Measurements from ENCODE around the gene PDE8A.

- TF ChIP-seq, protein P1, sequence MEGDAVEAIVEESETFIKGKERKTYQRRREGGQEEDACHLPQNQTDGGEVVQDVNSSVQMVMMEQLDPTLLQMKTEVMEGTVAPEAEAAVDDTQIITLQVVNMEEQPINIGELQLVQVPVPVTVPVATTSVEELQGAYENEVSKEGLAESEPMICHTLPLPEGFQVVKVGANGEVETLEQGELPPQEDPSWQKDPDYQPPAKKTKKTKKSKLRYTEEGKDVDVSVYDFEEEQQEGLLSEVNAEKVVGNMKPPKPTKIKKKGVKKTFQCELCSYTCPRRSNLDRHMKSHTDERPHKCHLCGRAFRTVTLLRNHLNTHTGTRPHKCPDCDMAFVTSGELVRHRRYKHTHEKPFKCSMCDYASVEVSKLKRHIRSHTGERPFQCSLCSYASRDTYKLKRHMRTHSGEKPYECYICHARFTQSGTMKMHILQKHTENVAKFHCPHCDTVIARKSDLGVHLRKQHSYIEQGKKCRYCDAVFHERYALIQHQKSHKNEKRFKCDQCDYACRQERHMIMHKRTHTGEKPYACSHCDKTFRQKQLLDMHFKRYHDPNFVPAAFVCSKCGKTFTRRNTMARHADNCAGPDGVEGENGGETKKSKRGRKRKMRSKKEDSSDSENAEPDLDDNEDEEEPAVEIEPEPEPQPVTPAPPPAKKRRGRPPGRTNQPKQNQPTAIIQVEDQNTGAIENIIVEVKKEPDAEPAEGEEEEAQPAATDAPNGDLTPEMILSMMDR (IDR thresholded peaks at IDR 0.05), result no peak
- no peak for TF ChIP-seq EZH2phosphoT487 (IDR thresholded peaks at IDR 0.05)
- no peak for TF ChIP-seq EZH2 (IDR thresholded peaks at IDR 0.05)
Observed at GRCh38 chr15:84942456-84942855, 39.2 kb upstream of the PDE8A start.

Measured in neural progenitor cell (in vitro differentiated cells).